MM.1S (cell line): ENCODE results near the gene LARP6.

ENCODE experiments used
- DNase-seq: peaks from one replicate; pipeline ENCODE4 v3.0.0-alpha.2; 2015
- H2AFZ ChIP-seq: fragments of 300-600 bp; sonication (generic); 2 replicates; pipeline ENCODE4 v1.6.0; 2016; ENCODE audit warnings: antibody characterized with exemption, low read length
- H3F3A ChIP-seq: fragments of 300-600 bp; sonication (generic); 2 replicates; pipeline ENCODE4 v1.6.1; 2016; ENCODE audit warnings: mild to moderate bottlenecking, antibody characterized with exemption, low read length, moderate library complexity, mixed read lengths; ENCODE audit not compliant: insufficient read depth
- H3K27ac ChIP-seq: fragments of 300-600 bp; sonication (generic); 2 replicates; pipeline ENCODE4 v1.5.1; 2016; ENCODE audit warnings: mild to moderate bottlenecking, low read length
- H3K27me3 ChIP-seq: fragments of 300-600 bp; sonication (generic); replicated peaks from 2 replicates; pipeline ENCODE4 v1.6.0; 2016; ENCODE audit warnings: low read length; ENCODE audit not compliant: insufficient read depth
- H3K36me3 ChIP-seq: fragments of 300-600 bp; sonication (generic); replicated peaks from 2 replicates; pipeline ENCODE4 v1.6.1; 2016; ENCODE audit warnings: mild to moderate bottlenecking, low read length, mixed read lengths; ENCODE audit not compliant: insufficient read depth
- H3K4me1 ChIP-seq: fragments of 300-600 bp; sonication (generic); 2 replicates; pipeline ENCODE4 v1.6.1; 2016; ENCODE audit warnings: low read length, mixed read lengths
- H3K4me2 ChIP-seq: fragments of 300-600 bp; sonication (generic); 2 replicates; pipeline ENCODE4 v1.6.0; 2016; ENCODE audit warnings: low read depth, low read length
- H3K4me3 ChIP-seq: fragments of 300-600 bp; sonication (generic); 2 replicates; pipeline ENCODE4 v1.5.1; 2016; ENCODE audit warnings: low read length, mixed read lengths
- H3K79me2 ChIP-seq: fragments of 300-600 bp; sonication (generic); 2 replicates; pipeline ENCODE4 v1.6.1; 2016; ENCODE audit warnings: mixed run types, low read length, mixed read lengths
- H3K9ac ChIP-seq: fragments of 300-600 bp; sonication (generic); 2 replicates; pipeline ENCODE4 v1.6.1; 2016; ENCODE audit warnings: low read length, mixed read lengths
- H3K9me2 ChIP-seq: fragments of 300-600 bp; sonication (generic); replicated peaks from 2 replicates; pipeline ENCODE4 v1.6.1; 2016; ENCODE audit warnings: mild to moderate bottlenecking, low read length, mixed read lengths; ENCODE audit not compliant: insufficient read depth
- H3K9me3 ChIP-seq: fragments of 300-600 bp; sonication (generic); replicated peaks from 2 replicates; pipeline ENCODE4 v1.6.1; 2016; ENCODE audit warnings: mild to moderate bottlenecking, low read length, mixed read lengths; ENCODE audit not compliant: insufficient read depth
- H4K20me1 ChIP-seq: fragments of 300-600 bp; sonication (generic); 2 replicates; pipeline ENCODE4 v1.6.1; 2016; ENCODE audit warnings: mild to moderate bottlenecking, low read length, moderate library complexity, mixed read lengths; ENCODE audit not compliant: insufficient read depth
- CTCF ChIP-seq: fragments of 300-600 bp; sonication (generic); IDR thresholded peaks from 2 replicates; pipeline ENCODE4 v1.5.1; 2016; ENCODE audit warnings: antibody characterized with exemption, low read length, mixed read lengths
- EZH2 ChIP-seq: fragments of 300-600 bp; sonication (generic); optimal IDR thresholded peaks from 2 replicates; pipeline ENCODE3; 2017; ENCODE audit warnings: low read depth, mild to moderate bottlenecking, antibody characterized with exemption, low read length, mixed read lengths
- EZH2phosphoT487 ChIP-seq: fragments of 300-600 bp; sonication (generic); IDR thresholded peaks from 2 replicates; pipeline ENCODE4 v1.6.1; 2018; ENCODE audit warnings: antibody characterized with exemption, low read length

Gene LARP6

GRCh38 chr15:70823196-70823595, 30.8 kb downstream of the LARP6 start:
- Histone ChIP-seq H3K4me3 (no peak overlapping the region), H3K27ac (no peak overlapping the region), H3K27me3 (no peaks in the 10 kb centered on the region), H3K9me2 (no peaks in the 10 kb centered on the region), H3F3A (no peaks in the 10 kb centered on the region), H3K79me2 (no peaks in the 10 kb centered on the region), H4K20me1 (no peaks in the 10 kb centered on the region), H3K4me2 (no peak overlapping the region), H2AFZ (no peak overlapping the region), H3K36me3 (no peaks in the 10 kb centered on the region), H3K9me3 (no peaks in the 10 kb centered on the region), H3K9ac (no peak overlapping the region), H3K4me1 (no peaks in the 10 kb centered on the region)
- TF ChIP-seq EZH2phosphoT487 (no peak), EZH2 (no peak), CTCF (no peak)
- DNase-seq = no peak

GRCh38 chr15:70820214-70820613, 33.7 kb downstream of the LARP6 start:
- no peak for DNase-seq
- no peaks in the 10 kb centered on the region for H3K27me3 ChIP-seq
- H3K27ac ChIP-seq = no peak overlapping the region
- H3K4me2 ChIP-seq = no peak overlapping the region
- no peak overlapping the region for H2AFZ ChIP-seq
- H3K4me1 ChIP-seq = no peaks in the 10 kb centered on the region
- H3K9me3 ChIP-seq = no peaks in the 10 kb centered on the region
- no peak overlapping the region for H3K9ac ChIP-seq
- no peaks in the 10 kb centered on the region for H3K9me2 ChIP-seq
- H3K79me2 ChIP-seq = no peaks in the 10 kb centered on the region
- no peaks in the 10 kb centered on the region for H3K36me3 ChIP-seq
- H3F3A ChIP-seq = no peaks in the 10 kb centered on the region
- no peaks in the 10 kb centered on the region for H4K20me1 ChIP-seq
- H3K4me3 ChIP-seq = no peak overlapping the region
- TF ChIP-seq EZH2 = no peak
- TF ChIP-seq EZH2phosphoT487 = no peak
- TF ChIP-seq CTCF = no peak

- Histone ChIP-seq H2AFZ (no peak overlapping the region), H3K27me3 (no peaks in the 10 kb centered on the region), H3K9me3 (no peaks in the 10 kb centered on the region), H3K79me2 (no peaks in the 10 kb centered on the region), H3K4me1 (no peaks in the 10 kb centered on the region), H3F3A (no peaks in the 10 kb centered on the region), H3K9ac (no peak overlapping the region), H3K4me2 (no peak overlapping the region), H3K27ac (no peak overlapping the region), H4K20me1 (no peaks in the 10 kb centered on the region), H3K36me3 (no peaks in the 10 kb centered on the region), H3K4me3 (no peak overlapping the region), H3K9me2 (no peaks in the 10 kb centered on the region)
- no peak for DNase-seq
- TF ChIP-seq EZH2phosphoT487 (no peak), CTCF (no peak), EZH2 (no peak)
Observed at GRCh38 chr15:70818580-70818979, 35.4 kb downstream of the LARP6 start.
